Measurements from ENCODE around the gene P3H4.

The P3H4 gene

GRCh38 chr17:41801374-41802271, 10.1 kb downstream of the P3H4 start:
- no peaks in the 10 kb centered on the region for H3K27me3 ChIP-seq (ENCODE audit: insufficient read depth, poor library complexity, severe bottlenecking)
- peak overlapping the region; percentile 97 for H3K27ac ChIP-seq (ENCODE audit: poor library complexity, severe bottlenecking)
- H3K9me3 ChIP-seq (ENCODE audit: severe bottlenecking) = no peaks in the 10 kb centered on the region
- H3K4me1 ChIP-seq (ENCODE audit: insufficient read depth, poor library complexity, severe bottlenecking) = peaks cover 18% of the 10 kb centered on the region
- DNase-seq (ENCODE audit: low spot score) (no peak), ATAC-seq (ENCODE audit: low read depth) (peak; percentile 47)
- H3K4me3 ChIP-seq (ENCODE audit: severe bottlenecking) = no peak overlapping the region
- H3K36me3 ChIP-seq (ENCODE audit: low read depth) = peaks cover 26% of the 10 kb centered on the region
- peak; percentile 97 for TF ChIP-seq CTCF (IDR thresholded peaks at IDR 0.05; ENCODE audit: poor library complexity, severe bottlenecking)

GRCh38 chr17:41800601-41801373, 11.0 kb downstream of the P3H4 start:
- ATAC-seq (ENCODE audit: low read depth) (peak; percentile 79), DNase-seq (ENCODE audit: low spot score) (peak; percentile 99)
- Histone ChIP-seq H3K9me3 (ENCODE audit: severe bottlenecking) (no peaks in the 10 kb centered on the region), H3K36me3 (ENCODE audit: low read depth) (peaks cover 19% of the 10 kb centered on the region), H3K4me1 (ENCODE audit: insufficient read depth, poor library complexity, severe bottlenecking) (peaks cover 21% of the 10 kb centered on the region), H3K27ac (ENCODE audit: poor library complexity, severe bottlenecking) (peak overlapping the region; percentile 97), H3K4me3 (ENCODE audit: severe bottlenecking) (no peak overlapping the region), H3K27me3 (ENCODE audit: insufficient read depth, poor library complexity, severe bottlenecking) (no peaks in the 10 kb centered on the region)
- no peak for TF ChIP-seq CTCF (IDR thresholded peaks at IDR 0.05; ENCODE audit: poor library complexity, severe bottlenecking)

GRCh38 chr17:41799366-41799765, 12.4 kb downstream of the P3H4 start:
- Histone ChIP-seq H3K4me1 (ENCODE audit: insufficient read depth, poor library complexity, severe bottlenecking) (peaks cover 25% of the 10 kb centered on the region), H3K9me3 (ENCODE audit: severe bottlenecking) (no peaks in the 10 kb centered on the region), H3K27ac (ENCODE audit: poor library complexity, severe bottlenecking) (peak overlapping the region; percentile 97), H3K27me3 (ENCODE audit: insufficient read depth, poor library complexity, severe bottlenecking) (no peaks in the 10 kb centered on the region), H3K36me3 (ENCODE audit: low read depth) (peaks cover 13% of the 10 kb centered on the region), H3K4me3 (ENCODE audit: severe bottlenecking) (no peak overlapping the region)
- ATAC-seq (ENCODE audit: low read depth) (peak; percentile 7; the same call in 2 of the 3 replicates), DNase-seq (ENCODE audit: low spot score) (no peak)
- TF ChIP-seq CTCF (IDR thresholded peaks at IDR 0.05; ENCODE audit: poor library complexity, severe bottlenecking) = no peak

DNA sequence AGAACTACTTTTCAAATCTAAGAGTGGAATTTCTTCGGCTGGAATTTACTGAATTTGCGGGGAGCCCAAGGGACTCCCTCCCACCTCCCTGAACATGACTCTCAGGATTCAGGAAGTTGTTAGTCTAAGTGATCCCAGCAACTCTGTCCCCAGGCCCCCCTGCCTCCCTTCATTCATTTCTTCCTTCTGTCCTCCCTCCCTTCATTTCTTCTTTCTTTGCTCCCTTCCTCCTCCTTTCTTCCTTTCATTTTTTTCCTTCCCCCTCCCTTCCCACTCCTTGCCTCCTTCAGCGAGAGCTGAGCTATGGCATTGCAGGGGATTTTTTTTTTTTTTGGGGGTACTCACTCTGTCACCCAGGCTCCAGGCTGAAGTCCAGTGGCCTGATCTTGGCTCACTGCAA, 14.4 kb downstream of the P3H4 start:
- TF ChIP-seq CTCF (IDR thresholded peaks at IDR 0.05; ENCODE audit: poor library complexity, severe bottlenecking) = no peak
- no peaks in the 10 kb centered on the region for H3K9me3 ChIP-seq (ENCODE audit: severe bottlenecking)
- no peak for ATAC-seq (ENCODE audit: low read depth)
- peaks cover 41% of the 10 kb centered on the region for H3K4me1 ChIP-seq (ENCODE audit: insufficient read depth, poor library complexity, severe bottlenecking)
- H3K27ac ChIP-seq (ENCODE audit: poor library complexity, severe bottlenecking) = peak overlapping the region; percentile 6
- H3K27me3 ChIP-seq (ENCODE audit: insufficient read depth, poor library complexity, severe bottlenecking) = no peaks in the 10 kb centered on the region
- H3K36me3 ChIP-seq (ENCODE audit: low read depth) = peaks cover 7% of the 10 kb centered on the region
- DNase-seq (ENCODE audit: low spot score) = no peak
- H3K4me3 ChIP-seq (ENCODE audit: severe bottlenecking) = no peak overlapping the region

All from RWPE2 (cell line).